ENCODE results near the gene RAPGEFL1. TPM values are rescaled to one million over a fixed set of nuclear protein-coding genes. Genes with fewer than 3 reads are reported as not detected.

The RAPGEFL1 gene
- total and polyA plus RNA-seq, 2 donors (not counting 3 experiments of a cell fraction or from before 2014, with no cell fraction given), result 8.6 to 11.8 TPM

GRCh38 chr17:40188694-40189093 is 11.4 kb downstream of the RAPGEFL1 start:
- no peaks in the 10 kb centered on the region for H3K9me3 ChIP-seq (replicated peaks; ENCODE audit: control insufficient read depth, insufficient read depth, low read length)
- no peak overlapping the region for H3K4me2 ChIP-seq (ENCODE audit: insufficient read depth, low read length)
- H3K9me1 ChIP-seq (replicated peaks; ENCODE audit: control insufficient read depth, extremely low read depth, insufficient read depth, low read length), result no peaks in the 10 kb centered on the region
- no peak overlapping the region for H3K27ac ChIP-seq (ENCODE audit: insufficient read depth, low read depth, low read length)
- no peaks in the 10 kb centered on the region for H3K79me2 ChIP-seq (ENCODE audit: control insufficient read depth, insufficient read depth, low read length)
- no peak overlapping the region for H3K9ac ChIP-seq (replicated peaks; ENCODE audit: extremely low read depth, insufficient read depth, low read length)
- H3K36me3 ChIP-seq (ENCODE audit: control insufficient read depth in 2 of 2, extremely low read depth in 1 of 2, insufficient read depth in 2 of 2, low read length in 2 of 2), result peaks cover 0 to 3% of the 10 kb centered on the region in 2 experiments
- dilution Hi-C loops (cut with MboI; ENCODE audit: extremely low pct_ligation_motif_present, low sequenced_read_pairs), result no loop called here
- BruUV-seq (replicated peaks), result no TSS peak
- no peak overlapping the region for H3K4me3 ChIP-seq (replicated peaks in 1 of 3; ENCODE audit: insufficient read depth in 1 of 3, low read depth in 1 of 3, low read length in 3 of 3)
- FAIRE-seq (no peak), DNase-seq (ENCODE audit: low read depth, low spot score) (no peak)
- intact Hi-C loops (cut with micrococcal nuclease), result no loop called here
- no peaks in the 10 kb centered on the region for H3K27me3 ChIP-seq (ENCODE audit: control insufficient read depth in 2 of 2, insufficient read depth in 2 of 2, low read length in 2 of 2)
- H3K4me1 ChIP-seq (ENCODE audit: control insufficient read depth, extremely low read depth, insufficient read depth, low read length), result peaks cover 4% of the 10 kb centered on the region
- TF ChIP-seq FOS (IDR thresholded peaks at IDR 0.05; ENCODE audit: borderline replicate concordance, insufficient read depth, low read length) (no peak), EZH2 (IDR thresholded peaks at IDR 0.05; ENCODE audit: borderline replicate concordance, low read depth, low read length, severe bottlenecking) (no peak), GATA2 (IDR thresholded peaks at IDR 0.05; ENCODE audit: insufficient read depth, insufficient read length, low read depth, low read length) (no peak), POLR2AphosphoS5 (IDR thresholded peaks at IDR 0.05; ENCODE audit: insufficient read depth, low read depth, low read length) (no peak), MYC (IDR thresholded peaks at IDR 0.05; ENCODE audit: low read depth, low read length) (no peak), JUN (IDR thresholded peaks at IDR 0.05; ENCODE audit: borderline replicate concordance, insufficient read depth, insufficient read length, low read depth) (no peak), POLR2A (IDR thresholded peaks at IDR 0.05; ENCODE audit: low read depth, low read length) (no peak)
- TF ChIP-seq, protein P1, sequence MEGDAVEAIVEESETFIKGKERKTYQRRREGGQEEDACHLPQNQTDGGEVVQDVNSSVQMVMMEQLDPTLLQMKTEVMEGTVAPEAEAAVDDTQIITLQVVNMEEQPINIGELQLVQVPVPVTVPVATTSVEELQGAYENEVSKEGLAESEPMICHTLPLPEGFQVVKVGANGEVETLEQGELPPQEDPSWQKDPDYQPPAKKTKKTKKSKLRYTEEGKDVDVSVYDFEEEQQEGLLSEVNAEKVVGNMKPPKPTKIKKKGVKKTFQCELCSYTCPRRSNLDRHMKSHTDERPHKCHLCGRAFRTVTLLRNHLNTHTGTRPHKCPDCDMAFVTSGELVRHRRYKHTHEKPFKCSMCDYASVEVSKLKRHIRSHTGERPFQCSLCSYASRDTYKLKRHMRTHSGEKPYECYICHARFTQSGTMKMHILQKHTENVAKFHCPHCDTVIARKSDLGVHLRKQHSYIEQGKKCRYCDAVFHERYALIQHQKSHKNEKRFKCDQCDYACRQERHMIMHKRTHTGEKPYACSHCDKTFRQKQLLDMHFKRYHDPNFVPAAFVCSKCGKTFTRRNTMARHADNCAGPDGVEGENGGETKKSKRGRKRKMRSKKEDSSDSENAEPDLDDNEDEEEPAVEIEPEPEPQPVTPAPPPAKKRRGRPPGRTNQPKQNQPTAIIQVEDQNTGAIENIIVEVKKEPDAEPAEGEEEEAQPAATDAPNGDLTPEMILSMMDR (IDR thresholded peaks at IDR 0.05; ENCODE audit: extremely low read depth in 1 of 2, insufficient read depth in 1 of 2, low read depth in 1 of 2, low read length in 2 of 2), result no peak
- TF ChIP-seq, protein P2, sequence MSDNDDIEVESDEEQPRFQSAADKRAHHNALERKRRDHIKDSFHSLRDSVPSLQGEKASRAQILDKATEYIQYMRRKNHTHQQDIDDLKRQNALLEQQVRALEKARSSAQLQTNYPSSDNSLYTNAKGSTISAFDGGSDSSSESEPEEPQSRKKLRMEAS (IDR thresholded peaks at IDR 0.05; ENCODE audit: insufficient read depth, insufficient read length), result no peak
- no peak overlapping the region for H2AFZ ChIP-seq (ENCODE audit: low read depth, low read length)
- H4K20me1 ChIP-seq (replicated peaks; ENCODE audit: control insufficient read depth, extremely low read depth, insufficient read depth, low read length), result no peaks in the 10 kb centered on the region
- ChIA-PET POLR2A (no interaction called here), CTCF (interaction anchor here (0.7 to 4.5 kb wide), 3 partner anchors 10 to 20 kb away, joined by 3 to 25 read pairs (median 3); no protein-coding TSS in a partner anchor)

All from endothelial cell of umbilical vein (primary cell).